ENCODE data around the gene TXNRD2. TPM values are rescaled to one million over a fixed set of nuclear protein-coding genes. Genes with fewer than 3 reads are reported as not detected.

The TXNRD2 gene
- total RNA-seq, 1 donor from 2014 or later: 22.2 TPM

DNA sequence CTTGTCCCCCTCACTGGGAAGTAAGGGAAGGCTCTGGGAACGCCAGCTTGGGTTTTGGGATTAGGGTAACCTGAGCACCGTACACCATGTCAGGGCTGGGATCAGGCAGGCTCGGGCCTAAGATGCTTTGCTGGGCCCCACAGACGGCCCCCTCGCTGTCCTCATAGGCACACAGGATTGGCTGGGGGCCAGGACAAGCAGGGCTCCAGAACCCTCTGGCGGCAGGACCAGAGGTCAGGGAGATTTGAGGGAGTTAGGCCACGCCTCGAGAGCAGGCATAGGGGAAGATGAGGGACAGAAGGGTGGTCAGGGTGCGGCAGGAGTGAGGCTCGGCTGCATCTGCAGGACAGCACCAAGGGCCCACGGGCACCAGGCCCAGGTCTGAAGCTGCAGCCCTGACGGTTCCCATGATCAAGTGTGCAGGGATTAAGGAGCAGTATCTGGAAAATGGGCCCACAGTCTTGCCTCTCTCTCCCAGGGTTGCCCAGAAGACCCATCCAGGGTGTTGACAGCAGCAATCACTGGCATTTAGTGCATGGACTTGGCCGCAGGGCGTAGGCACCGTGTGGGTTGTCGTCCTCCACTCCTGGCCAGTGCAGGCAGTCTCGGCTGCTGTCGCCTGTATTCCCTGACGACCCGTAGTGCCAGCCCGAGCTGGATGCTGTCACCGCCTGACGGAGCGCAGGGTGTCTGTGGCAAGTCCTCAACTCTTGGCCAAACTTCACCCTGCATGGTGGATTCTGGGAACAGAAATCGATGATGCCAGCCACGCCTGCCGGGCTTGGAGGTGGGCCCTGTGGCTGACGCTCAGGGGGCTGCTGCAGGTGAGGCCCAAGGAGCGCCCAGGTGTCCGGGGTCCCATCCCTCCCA is 71.2 kb downstream of the TXNRD2 start:
- Mint-ChIP-seq H3K27ac (ENCODE audit: unreplicated experiment) (no peak overlapping the region), H3K27me3 (ENCODE audit: low read depth) (no peaks in the 10 kb centered on the region), H3K4me3 (no peak overlapping the region), H3K36me3 (ENCODE audit: low read depth) (no peaks in the 10 kb centered on the region), H3K9me3 (no peaks in the 10 kb centered on the region), H3K4me1 (peaks cover 17% of the 10 kb centered on the region)
- no peak for DNase-seq (ENCODE audit: low read depth, low spot score)
- TF ChIP-seq, protein P1, sequence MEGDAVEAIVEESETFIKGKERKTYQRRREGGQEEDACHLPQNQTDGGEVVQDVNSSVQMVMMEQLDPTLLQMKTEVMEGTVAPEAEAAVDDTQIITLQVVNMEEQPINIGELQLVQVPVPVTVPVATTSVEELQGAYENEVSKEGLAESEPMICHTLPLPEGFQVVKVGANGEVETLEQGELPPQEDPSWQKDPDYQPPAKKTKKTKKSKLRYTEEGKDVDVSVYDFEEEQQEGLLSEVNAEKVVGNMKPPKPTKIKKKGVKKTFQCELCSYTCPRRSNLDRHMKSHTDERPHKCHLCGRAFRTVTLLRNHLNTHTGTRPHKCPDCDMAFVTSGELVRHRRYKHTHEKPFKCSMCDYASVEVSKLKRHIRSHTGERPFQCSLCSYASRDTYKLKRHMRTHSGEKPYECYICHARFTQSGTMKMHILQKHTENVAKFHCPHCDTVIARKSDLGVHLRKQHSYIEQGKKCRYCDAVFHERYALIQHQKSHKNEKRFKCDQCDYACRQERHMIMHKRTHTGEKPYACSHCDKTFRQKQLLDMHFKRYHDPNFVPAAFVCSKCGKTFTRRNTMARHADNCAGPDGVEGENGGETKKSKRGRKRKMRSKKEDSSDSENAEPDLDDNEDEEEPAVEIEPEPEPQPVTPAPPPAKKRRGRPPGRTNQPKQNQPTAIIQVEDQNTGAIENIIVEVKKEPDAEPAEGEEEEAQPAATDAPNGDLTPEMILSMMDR (conservative IDR thresholded peaks at IDR 0.05): no peak

DNA sequence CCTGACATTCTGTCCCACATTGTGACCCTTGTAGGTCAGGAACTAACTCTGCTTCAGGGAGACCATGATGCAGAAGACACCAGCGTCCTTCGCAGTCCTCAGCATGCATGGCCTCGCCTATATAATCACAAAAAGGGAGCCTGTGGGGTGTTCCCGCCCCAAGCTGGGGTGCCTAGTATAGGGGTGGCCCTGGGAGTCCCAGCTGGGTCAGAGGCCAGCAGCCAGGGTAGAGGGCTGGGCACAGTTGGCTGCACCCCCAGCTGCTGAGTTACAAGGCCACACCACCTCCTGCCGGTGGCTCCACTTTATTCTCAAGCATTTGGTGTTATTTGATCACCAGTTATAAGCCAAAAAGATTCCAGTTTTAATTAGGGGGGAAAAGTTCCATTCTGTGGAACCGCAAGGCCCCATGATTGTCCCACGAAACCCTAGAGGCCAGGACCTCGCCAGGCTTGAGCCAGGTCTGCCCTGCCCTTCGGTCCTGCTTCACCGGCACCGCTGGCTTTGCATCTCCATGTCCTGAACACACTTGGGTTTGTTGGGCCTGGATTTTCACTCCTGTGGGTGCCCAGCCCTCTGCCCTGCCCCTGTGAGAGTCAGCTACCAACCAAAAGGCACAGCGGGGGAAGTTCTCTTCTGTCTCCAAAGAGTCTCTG is 72.0 kb downstream of the TXNRD2 start:
- Mint-ChIP-seq H3K36me3 (ENCODE audit: low read depth) (no peaks in the 10 kb centered on the region), H3K27me3 (ENCODE audit: low read depth) (no peaks in the 10 kb centered on the region), H3K9me3 (no peaks in the 10 kb centered on the region), H3K4me1 (peaks cover 15% of the 10 kb centered on the region), H3K27ac (ENCODE audit: unreplicated experiment) (no peak overlapping the region), H3K4me3 (no peak overlapping the region)
- TF ChIP-seq, protein P1 (conservative IDR thresholded peaks at IDR 0.05): no peak
- no peak for DNase-seq (ENCODE audit: low read depth, low spot score)

DNA sequence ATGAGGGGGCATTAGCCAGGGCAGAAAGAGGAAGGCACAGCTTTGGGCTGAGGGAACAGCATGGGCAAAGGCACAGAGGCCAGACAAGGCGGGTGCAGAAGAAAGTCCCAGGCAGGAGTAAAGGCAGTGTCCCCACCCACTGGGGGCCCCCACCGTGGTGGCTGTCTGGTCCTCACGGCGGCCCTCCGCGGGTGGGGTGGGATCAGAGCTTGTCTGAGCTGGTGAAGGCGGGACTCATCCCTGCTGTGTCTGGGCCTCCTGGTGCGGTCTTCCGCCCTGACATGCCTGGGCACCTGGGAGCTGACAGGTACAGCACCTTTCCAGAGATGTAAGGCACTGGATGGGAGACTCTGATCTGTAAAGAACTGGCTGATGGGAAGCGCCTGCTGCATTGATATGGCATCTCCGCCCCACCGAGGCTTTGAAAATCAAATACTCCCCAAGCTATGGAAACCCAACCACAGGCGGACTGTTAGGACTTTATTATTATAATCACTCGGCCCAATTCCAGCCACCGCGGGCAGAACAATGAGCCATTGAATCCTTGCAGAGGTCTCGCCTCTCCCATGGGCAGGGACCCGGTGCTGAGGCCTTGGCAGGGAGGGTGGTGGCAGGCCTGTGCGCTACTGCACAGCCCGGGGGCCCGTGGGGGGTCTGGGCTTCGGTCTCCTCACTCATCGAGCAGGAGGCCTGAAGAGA is 72.7 kb downstream of the TXNRD2 start:
- Mint-ChIP-seq H3K4me1 (peaks cover 12% of the 10 kb centered on the region), H3K27me3 (ENCODE audit: low read depth) (no peaks in the 10 kb centered on the region), H3K9me3 (no peaks in the 10 kb centered on the region), H3K27ac (ENCODE audit: unreplicated experiment) (no peak overlapping the region), H3K4me3 (no peak overlapping the region), H3K36me3 (ENCODE audit: low read depth) (no peaks in the 10 kb centered on the region)
- no peak for DNase-seq (ENCODE audit: low read depth, low spot score)
- TF ChIP-seq, protein P1 (conservative IDR thresholded peaks at IDR 0.05): no peak

DNA sequence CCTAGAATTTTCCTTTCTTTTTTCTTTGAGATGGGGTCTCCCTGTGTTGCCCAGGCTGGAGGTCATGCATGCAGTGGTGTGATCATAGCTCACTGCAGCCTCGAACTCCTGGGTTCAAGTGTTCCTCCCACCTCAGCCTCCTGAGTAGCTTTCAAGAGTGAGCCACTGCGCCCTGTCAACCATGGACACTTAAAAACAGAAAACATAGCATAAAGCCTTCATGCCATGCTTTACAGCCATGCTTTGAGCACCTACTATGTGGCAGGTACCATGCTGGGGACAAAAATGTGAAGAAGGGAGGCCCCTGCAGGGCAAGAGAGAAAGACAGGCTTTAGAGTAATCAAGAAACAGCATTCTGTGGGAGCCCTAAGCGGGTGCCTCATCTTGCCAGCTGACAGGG is 73.3 kb downstream of the TXNRD2 start:
- Mint-ChIP-seq H3K36me3 (ENCODE audit: low read depth) (no peaks in the 10 kb centered on the region), H3K4me3 (no peak overlapping the region), H3K27ac (ENCODE audit: unreplicated experiment) (no peak overlapping the region), H3K27me3 (ENCODE audit: low read depth) (no peaks in the 10 kb centered on the region), H3K4me1 (peaks cover 12% of the 10 kb centered on the region), H3K9me3 (no peaks in the 10 kb centered on the region)
- TF ChIP-seq, protein P1 (conservative IDR thresholded peaks at IDR 0.05): no peak
- DNase-seq (ENCODE audit: low read depth, low spot score): no peak

DNA sequence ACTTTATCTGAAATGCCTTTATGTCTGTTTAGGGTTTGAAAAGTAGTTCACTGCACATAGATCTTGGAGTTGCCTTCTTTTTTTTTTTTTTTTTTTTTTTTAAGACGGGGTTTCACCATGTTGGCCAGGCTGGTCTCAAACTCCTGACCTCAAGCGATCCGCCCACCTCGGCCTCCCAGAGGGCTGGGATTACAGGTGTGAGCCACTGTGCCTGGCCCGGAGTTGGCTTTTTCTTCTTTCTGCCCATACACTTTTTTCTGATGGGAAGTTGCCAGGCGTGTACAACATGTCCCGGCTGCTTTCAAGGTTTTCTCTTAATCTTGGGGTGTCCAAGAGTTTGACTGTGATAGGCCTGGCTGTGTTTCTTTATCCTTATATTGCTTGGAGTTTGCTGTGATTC is 74.0 kb downstream of the TXNRD2 start:
- H3K27ac Mint-ChIP-seq (ENCODE audit: unreplicated experiment): no peak overlapping the region
- H3K9me3 Mint-ChIP-seq: no peaks in the 10 kb centered on the region
- no peaks in the 10 kb centered on the region for H3K27me3 Mint-ChIP-seq (ENCODE audit: low read depth)
- no peak overlapping the region for H3K4me3 Mint-ChIP-seq
- H3K4me1 Mint-ChIP-seq: peaks cover 12% of the 10 kb centered on the region
- TF ChIP-seq, protein P1 (conservative IDR thresholded peaks at IDR 0.05): no peak
- H3K36me3 Mint-ChIP-seq (ENCODE audit: low read depth): no peaks in the 10 kb centered on the region
- DNase-seq (ENCODE audit: low read depth, low spot score): no peak
